ENCODE data around the gene TNFRSF12A. TPM values are rescaled to one million over a fixed set of nuclear protein-coding genes. Genes with fewer than 3 reads are reported as not detected.

Gene TNFRSF12A
- total and polyA plus RNA-seq, 2 of the 13 experiments (the other 11 are each of a cell fraction or from before 2014, with no cell fraction given) = 61.9 to 66.0 TPM

DNA sequence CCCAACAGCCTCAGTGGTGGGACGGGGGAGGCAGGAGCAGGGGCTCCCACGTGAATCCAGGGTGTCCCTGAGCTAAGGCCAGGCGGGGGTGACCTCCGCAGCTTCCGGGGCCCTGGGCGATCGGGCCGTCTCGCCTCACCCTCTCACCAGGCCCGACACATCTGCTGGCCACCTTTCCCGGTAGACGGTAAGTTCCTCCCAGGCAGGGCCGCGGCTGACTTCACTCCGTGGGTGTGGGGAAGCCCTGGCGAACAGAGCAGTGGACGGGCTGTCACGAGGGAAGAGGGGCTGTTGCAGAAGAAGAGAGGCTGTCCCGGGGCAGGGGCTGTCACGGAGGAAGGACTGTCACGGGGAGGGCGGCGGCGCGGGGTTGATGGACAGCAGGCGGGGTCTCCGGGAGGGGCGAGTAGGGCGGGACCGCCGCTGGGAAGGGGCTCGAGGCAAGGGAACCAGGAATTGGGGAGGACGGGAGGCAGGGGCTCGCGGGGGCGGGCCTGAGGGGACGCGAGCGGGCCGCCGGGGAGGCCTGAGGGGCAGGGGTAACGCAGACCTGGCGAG, 40.4 kb upstream of the TNFRSF12A start (continued):
- TF ChIP-seq NRL (CRISPR knock-in tag; IDR thresholded peaks at IDR 0.05; ENCODE audit: borderline replicate concordance) (0 out of 2 replicates have a peak, but pooled peaks have one; percentile 39), ZNF253 (CRISPR knock-in tag; IDR thresholded peaks at IDR 0.05; ENCODE audit: borderline replicate concordance) (no peak), PHF8 (CRISPR knock-in tag; IDR thresholded peaks at IDR 0.05) (peak; percentile 8), ZNF841 (CRISPR knock-in tag; IDR thresholded peaks at IDR 0.05; ENCODE audit: borderline replicate concordance) (no peak), ZNF33B (CRISPR knock-in tag; IDR thresholded peaks at IDR 0.05) (no peak), ZNF263 (CRISPR knock-in tag; IDR thresholded peaks at IDR 0.05) (0 out of 2 replicates have a peak, but pooled peaks have one; percentile 1), HES4 (CRISPR knock-in tag; IDR thresholded peaks at IDR 0.05; ENCODE audit: borderline replicate concordance) (no peak)
- TF ChIP-seq, protein P1, sequence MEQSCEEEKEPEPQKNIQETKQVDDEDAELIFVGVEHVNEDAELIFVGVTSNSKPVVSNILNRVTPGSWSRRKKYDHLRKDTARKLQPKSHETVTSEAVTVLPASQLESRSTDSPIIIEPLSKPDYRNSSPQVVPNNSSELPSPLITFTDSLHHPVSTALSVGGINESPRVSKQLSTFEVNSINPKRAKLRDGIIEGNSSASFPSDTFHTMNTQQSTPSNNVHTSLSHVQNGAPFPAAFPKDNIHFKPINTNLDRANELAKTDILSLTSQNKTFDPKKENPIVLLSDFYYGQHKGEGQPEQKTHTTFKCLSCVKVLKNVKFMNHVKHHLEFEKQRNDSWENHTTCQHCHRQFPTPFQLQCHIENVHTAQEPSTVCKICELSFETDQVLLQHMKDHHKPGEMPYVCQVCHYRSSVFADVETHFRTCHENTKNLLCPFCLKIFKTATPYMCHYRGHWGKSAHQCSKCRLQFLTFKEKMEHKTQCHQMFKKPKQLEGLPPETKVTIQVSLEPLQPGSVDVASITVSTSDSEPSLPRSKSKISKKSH (CRISPR knock-in tag; IDR thresholded peaks at IDR 0.05; ENCODE audit: borderline replicate concordance) = peak; percentile 68; the same call in 1 of the 2 replicates
- TF ChIP-seq, protein P2, sequence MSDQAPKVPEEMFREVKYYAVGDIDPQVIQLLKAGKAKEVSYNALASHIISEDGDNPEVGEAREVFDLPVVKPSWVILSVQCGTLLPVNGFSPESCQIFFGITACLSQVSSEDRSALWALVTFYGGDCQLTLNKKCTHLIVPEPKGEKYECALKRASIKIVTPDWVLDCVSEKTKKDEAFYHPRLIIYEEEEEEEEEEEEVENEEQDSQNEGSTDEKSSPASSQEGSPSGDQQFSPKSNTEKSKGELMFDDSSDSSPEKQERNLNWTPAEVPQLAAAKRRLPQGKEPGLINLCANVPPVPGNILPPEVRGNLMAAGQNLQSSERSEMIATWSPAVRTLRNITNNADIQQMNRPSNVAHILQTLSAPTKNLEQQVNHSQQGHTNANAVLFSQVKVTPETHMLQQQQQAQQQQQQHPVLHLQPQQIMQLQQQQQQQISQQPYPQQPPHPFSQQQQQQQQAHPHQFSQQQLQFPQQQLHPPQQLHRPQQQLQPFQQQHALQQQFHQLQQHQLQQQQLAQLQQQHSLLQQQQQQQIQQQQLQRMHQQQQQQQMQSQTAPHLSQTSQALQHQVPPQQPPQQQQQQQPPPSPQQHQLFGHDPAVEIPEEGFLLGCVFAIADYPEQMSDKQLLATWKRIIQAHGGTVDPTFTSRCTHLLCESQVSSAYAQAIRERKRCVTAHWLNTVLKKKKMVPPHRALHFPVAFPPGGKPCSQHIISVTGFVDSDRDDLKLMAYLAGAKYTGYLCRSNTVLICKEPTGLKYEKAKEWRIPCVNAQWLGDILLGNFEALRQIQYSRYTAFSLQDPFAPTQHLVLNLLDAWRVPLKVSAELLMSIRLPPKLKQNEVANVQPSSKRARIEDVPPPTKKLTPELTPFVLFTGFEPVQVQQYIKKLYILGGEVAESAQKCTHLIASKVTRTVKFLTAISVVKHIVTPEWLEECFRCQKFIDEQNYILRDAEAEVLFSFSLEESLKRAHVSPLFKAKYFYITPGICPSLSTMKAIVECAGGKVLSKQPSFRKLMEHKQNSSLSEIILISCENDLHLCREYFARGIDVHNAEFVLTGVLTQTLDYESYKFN (CRISPR knock-in tag; conservative IDR thresholded peaks at IDR 0.05) = no peak
- TF ChIP-seq, protein P3, sequence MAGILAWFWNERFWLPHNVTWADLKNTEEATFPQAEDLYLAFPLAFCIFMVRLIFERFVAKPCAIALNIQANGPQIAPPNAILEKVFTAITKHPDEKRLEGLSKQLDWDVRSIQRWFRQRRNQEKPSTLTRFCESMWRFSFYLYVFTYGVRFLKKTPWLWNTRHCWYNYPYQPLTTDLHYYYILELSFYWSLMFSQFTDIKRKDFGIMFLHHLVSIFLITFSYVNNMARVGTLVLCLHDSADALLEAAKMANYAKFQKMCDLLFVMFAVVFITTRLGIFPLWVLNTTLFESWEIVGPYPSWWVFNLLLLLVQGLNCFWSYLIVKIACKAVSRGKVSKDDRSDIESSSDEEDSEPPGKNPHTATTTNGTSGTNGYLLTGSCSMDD (CRISPR knock-in tag; IDR thresholded peaks at IDR 0.05) = no peak
- TF ChIP-seq, protein P4, sequence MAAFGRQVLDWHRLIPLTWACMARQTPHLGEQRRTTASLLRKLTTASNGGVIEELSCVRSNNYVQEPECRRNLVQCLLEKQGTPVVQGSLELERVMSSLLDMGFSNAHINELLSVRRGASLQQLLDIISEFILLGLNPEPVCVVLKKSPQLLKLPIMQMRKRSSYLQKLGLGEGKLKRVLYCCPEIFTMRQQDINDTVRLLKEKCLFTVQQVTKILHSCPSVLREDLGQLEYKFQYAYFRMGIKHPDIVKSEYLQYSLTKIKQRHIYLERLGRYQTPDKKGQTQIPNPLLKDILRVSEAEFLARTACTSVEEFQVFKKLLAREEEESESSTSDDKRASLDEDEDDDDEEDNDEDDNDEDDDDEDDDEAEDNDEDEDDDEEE (CRISPR knock-in tag; IDR thresholded peaks at IDR 0.05) = no peak
- TF ChIP-seq, protein P5, sequence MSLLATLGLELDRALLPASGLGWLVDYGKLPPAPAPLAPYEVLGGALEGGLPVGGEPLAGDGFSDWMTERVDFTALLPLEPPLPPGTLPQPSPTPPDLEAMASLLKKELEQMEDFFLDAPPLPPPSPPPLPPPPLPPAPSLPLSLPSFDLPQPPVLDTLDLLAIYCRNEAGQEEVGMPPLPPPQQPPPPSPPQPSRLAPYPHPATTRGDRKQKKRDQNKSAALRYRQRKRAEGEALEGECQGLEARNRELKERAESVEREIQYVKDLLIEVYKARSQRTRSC (CRISPR knock-in tag; IDR thresholded peaks at IDR 0.05; ENCODE audit: low read depth) = no peak
- TF ChIP-seq, protein P6, sequence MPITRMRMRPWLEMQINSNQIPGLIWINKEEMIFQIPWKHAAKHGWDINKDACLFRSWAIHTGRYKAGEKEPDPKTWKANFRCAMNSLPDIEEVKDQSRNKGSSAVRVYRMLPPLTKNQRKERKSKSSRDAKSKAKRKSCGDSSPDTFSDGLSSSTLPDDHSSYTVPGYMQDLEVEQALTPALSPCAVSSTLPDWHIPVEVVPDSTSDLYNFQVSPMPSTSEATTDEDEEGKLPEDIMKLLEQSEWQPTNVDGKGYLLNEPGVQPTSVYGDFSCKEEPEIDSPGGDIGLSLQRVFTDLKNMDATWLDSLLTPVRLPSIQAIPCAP (CRISPR knock-in tag; IDR thresholded peaks at IDR 0.05; ENCODE audit: low read depth) = no peak
- TF ChIP-seq, protein P7, sequence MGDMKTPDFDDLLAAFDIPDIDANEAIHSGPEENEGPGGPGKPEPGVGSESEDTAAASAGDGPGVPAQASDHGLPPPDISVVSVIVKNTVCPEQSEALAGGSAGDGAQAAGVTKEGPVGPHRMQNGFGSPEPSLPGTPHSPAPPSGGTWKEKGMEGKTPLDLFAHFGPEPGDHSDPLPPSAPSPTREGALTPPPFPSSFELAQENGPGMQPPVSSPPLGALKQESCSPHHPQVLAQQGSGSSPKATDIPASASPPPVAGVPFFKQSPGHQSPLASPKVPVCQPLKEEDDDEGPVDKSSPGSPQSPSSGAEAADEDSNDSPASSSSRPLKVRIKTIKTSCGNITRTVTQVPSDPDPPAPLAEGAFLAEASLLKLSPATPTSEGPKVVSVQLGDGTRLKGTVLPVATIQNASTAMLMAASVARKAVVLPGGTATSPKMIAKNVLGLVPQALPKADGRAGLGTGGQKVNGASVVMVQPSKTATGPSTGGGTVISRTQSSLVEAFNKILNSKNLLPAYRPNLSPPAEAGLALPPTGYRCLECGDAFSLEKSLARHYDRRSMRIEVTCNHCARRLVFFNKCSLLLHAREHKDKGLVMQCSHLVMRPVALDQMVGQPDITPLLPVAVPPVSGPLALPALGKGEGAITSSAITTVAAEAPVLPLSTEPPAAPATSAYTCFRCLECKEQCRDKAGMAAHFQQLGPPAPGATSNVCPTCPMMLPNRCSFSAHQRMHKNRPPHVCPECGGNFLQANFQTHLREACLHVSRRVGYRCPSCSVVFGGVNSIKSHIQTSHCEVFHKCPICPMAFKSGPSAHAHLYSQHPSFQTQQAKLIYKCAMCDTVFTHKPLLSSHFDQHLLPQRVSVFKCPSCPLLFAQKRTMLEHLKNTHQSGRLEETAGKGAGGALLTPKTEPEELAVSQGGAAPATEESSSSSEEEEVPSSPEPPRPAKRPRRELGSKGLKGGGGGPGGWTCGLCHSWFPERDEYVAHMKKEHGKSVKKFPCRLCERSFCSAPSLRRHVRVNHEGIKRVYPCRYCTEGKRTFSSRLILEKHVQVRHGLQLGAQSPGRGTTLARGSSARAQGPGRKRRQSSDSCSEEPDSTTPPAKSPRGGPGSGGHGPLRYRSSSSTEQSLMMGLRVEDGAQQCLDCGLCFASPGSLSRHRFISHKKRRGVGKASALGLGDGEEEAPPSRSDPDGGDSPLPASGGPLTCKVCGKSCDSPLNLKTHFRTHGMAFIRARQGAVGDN (CRISPR knock-in tag; IDR thresholded peaks at IDR 0.05) = 0 out of 2 replicates have a peak, but pooled peaks have one; percentile 1

Data from HepG2 (cell line).